KMS-11 (cell line): ENCODE measurements around the gene BST1.
A peak's percentile ranks its signal among the peaks of the same experiment; 100 is the strongest.

Experiments
- H2AFZ ChIP-seq: fragments of 200-600 bp; sonication (generic); 2 replicates; pipeline ENCODE4 v1.6.1; 2016; ENCODE audit warnings: antibody characterized with exemption, mixed run types, low read depth
- H3K27ac ChIP-seq: fragments of 200-600 bp; sonication (generic); 2 replicates; pipeline ENCODE4 v1.6.1; 2016; ENCODE audit warnings: mild to moderate bottlenecking, mixed run types
- H3K27me3 ChIP-seq: fragments of 200-600 bp; sonication (generic); 2 replicates; pipeline ENCODE4 v1.6.1; 2017; ENCODE audit warnings: mild to moderate bottlenecking, low read depth, mixed run types, moderate library complexity; ENCODE audit not compliant: insufficient read depth
- H3K36me3 ChIP-seq: fragments of 200-600 bp; sonication (generic); 2 replicates; pipeline ENCODE4 v1.6.1; 2017; ENCODE audit warnings: mild to moderate bottlenecking, mixed run types; ENCODE audit not compliant: insufficient read depth
- H3K4me1 ChIP-seq: fragments of 200-600 bp; sonication (generic); 2 replicates; pipeline ENCODE4 v1.6.1; 2016; ENCODE audit warnings: mild to moderate bottlenecking, low read depth, mixed run types; ENCODE audit not compliant: poor library complexity, severe bottlenecking
- H3K4me2 ChIP-seq: fragments of 200-600 bp; sonication (generic); 2 replicates; pipeline ENCODE4 v1.7.0; 2016; ENCODE audit warnings: mild to moderate bottlenecking, mixed run types
- H3K4me3 ChIP-seq: fragments of 200-600 bp; sonication (generic); IDR thresholded peaks from 2 replicates; pipeline ENCODE4 v1.6.1; 2017; ENCODE audit warnings: low read depth, low read length, mixed read lengths; ENCODE audit not compliant: insufficient read depth
- H3K79me2 ChIP-seq: fragments of 200-600 bp; sonication (generic); 2 replicates; pipeline ENCODE4 v1.6.1; 2016; ENCODE audit warnings: low read depth, mixed run types; ENCODE audit not compliant: insufficient read depth
- H3K9ac ChIP-seq: fragments of 200-600 bp; sonication (generic); 2 replicates; pipeline ENCODE4 v1.6.1; 2016; ENCODE audit warnings: mild to moderate bottlenecking, mixed run types
- H4K20me1 ChIP-seq: fragments of 200-600 bp; sonication (generic); 2 replicates; pipeline ENCODE4 v1.6.1; 2016; ENCODE audit warnings: mild to moderate bottlenecking, mixed run types; ENCODE audit not compliant: insufficient read depth
- CTCF ChIP-seq: fragments of 200-600 bp; sonication (generic); conservative IDR thresholded peaks from 2 replicates; pipeline ENCODE4 v1.6.1; 2017; ENCODE audit warnings: low read depth, mild to moderate bottlenecking, antibody characterized with exemption, low read length, moderate library complexity, mixed read lengths

The BST1 gene

DNA sequence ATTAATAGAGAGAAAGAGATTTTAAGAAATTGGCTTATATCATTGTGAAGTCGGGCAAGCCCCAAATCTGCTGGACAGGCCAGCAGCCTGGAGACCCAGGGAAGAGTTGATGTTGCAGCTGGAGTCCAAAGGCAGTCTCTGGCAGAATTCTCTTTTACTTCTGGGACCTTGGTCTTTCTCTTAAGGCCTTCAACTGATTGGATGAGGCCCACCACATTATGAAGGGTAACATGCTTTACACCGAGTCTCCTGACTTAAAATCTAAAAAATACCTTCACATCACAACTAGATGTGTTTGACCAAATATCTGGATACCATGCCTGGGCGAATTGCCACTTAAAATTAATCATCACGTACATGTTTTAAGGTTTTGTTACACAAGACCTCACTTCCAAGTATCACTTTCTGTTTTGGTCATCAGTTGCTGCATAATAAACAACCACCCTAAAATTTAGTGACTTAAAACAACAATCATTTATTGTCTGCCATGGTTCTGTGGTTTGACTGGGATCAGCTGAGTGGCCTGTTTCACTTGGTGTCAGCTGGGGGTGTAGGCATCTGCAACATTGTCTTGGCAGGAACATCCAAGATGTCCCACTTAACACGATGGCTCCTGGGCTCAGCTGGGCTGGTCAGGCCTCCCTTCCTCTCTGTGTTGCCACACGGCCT, 78.7 kb downstream of the BST1 start:
- Histone ChIP-seq H3K36me3 (no peaks in the 10 kb centered on the region), H3K4me1 (peaks cover 45% of the 10 kb centered on the region), H3K4me2 (peak overlapping the region; percentile 48; the same call in 1 of the 2 replicates), H3K9ac (no peak overlapping the region), H3K4me3 (no peak overlapping the region), H2AFZ (no peak overlapping the region), H3K27me3 (peaks cover 3% of the 10 kb centered on the region; the same call in 1 of the 2 replicates), H3K27ac (no peak overlapping the region), H4K20me1 (no peaks in the 10 kb centered on the region), H3K79me2 (no peaks in the 10 kb centered on the region)
- TF ChIP-seq CTCF: no peak
